ENCODE measurements around the gene A3GALT2.
"Not testable (repeated sequence)": the region's sequence is repeated elsewhere in the genome, so short reads cannot be mapped to it uniquely, and the experiment has no call there.

Gene A3GALT2

DNA sequence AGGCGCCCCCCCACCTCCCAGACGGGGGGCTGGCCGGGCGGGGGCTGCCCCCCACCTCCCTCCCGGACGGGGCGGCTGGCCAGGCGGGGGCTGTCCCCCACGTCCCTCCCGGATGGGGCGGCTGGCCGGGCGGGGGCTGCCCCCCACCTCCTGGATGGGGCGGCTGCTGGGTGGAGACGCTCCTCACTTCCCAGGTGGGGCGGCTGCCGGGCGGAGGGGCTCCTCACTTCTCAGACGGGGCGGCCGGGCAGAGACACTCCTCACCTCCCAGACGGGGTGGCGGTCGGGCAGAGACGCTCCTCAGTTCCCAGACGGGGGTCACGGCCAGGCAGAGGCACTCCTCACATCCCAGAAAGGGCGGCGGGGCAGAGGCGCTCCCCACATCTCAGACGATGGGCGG lies 11.5 kb downstream of the A3GALT2 start:
- FAIRE-seq, result not testable (repeated sequence)

DNA sequence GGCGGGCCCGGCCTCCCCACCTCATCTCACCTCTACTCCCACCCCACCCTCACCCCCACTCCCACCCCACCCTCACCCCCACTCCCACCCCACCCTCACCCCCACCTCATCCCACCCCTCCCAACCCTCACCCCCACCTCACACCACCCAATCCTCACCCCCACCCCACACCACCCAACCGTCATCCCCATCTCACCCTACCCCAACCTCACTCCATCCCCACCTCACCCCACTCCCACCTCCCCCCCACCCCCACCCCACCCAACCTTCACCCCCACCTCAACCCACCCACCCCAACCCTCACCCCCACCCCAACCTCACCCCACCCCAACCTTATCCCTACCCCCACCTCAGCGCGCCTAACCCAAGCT lies 13.4 kb downstream of the A3GALT2 start:
- no peak for FAIRE-seq

DNA sequence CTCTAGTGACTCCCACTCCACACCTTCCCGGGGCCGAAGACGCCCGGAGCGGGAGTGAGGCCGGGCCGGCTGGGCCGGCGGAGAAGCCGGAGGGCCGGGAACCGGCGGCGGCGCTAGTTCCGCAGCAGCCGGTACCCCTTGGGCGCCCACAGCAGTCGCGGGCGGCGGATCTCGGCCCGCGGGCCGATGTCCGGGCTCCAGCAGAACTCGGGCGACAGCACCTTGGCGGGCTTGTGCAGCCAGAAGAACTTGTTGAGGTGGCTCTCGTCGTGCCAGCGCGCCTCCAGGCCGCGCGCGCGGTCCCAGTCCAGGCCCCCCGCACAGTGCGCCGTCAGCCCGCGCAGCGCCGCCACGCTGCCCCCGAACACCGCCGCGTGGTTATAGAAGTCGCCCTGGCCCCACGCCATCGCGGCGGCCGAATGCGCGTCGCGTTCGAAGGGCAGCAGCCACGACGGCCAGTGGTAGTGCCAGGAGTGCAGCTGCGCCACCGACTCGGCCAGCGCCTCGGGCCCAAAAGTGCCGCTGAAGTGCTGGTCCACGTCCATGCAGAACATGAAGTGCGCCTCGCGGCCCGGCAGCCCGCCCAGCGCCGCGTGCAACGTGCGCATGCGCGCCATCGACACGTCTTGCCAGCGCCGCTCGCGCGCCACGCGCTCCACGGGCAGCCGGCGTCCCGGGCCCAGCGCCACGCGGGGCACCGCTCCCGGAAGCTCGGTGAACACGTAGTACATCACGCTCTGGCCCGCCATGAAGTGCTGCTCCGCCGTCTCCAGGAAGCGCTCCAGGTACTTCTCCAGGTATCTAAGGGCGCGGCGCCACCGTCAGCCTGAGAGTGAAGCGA lies 14.0 kb downstream of the A3GALT2 start:
- no peak for FAIRE-seq

DNA sequence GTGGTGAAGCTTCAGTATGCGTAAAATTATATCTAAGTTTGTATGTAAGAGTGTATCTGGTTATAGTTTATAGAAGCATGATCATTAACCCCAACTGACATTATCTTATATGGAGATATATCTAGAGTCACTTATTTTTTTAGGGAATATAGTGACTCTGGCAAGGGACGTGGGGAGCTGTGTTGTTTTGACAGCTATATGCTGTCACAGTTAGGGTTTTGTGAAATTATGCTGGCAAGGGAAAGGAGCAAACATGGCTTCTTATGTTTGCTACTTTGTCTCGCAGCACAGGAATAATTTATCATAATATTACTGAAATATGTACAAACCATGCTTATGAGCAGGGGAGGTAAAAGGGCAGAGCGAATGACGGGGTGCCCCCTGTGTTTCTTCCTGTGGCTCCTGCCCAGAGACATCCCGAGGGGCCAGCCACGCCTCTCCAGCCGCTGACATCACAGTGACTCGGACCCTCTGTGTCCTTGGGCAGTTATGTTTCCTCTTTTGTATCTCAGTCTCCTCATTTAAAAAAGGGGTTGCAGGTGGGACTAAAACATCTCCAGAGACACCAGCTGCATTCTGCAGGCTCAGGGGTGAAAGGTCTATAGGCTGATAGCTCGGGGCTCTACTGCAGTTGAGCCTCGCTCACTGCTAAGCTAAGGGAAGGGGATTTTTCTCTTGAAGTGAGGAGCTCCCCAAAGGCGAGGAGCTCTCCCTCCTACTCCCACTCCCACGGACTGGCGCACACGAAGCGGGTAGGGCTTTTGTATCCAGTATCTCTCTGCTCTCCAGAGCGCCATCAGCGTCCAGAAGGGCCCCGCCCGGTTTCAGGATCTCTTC lies 14.9 kb downstream of the A3GALT2 start:
- no peak for FAIRE-seq

DNA sequence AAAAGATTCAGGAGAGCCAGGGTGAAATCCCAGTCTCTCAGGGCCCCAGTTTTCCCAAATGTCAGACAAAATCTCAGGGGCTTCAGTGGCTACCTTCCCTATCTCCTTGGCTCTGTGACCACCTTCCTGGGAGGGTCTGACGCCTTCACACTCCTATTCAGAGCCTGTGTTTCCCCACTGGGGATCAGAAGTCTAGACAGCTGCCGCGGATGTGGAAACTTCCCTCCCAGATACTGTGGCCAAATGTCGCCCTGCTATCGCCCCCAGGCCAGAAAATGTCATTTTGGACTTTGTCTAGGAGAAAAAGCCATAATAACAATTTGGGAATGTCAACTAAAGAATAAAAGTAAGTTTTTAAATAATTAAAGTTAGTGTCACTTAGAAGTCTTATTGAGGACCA lies 15.9 kb downstream of the A3GALT2 start:
- no peak for FAIRE-seq

DNA sequence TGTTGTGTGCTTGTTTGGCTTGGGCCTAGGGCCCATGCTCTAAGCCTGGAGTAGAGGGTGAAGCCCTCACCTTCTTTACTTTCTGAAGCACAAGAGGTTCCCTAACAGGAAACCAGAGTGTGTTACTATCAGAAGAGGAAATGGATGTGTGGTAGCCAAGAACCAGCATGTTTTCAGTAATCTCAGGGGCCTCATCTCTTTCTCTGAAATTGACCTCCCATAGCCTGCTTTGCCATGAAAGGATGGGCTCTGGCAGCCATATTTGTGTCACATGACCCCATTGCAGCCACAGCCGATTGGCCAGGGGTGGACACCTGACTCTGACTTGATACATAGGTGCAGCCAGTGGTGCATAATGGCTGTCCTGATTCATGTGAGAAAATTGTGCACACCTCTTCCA lies 18.6 kb downstream of the A3GALT2 start:
- FAIRE-seq, result no peak

DNA sequence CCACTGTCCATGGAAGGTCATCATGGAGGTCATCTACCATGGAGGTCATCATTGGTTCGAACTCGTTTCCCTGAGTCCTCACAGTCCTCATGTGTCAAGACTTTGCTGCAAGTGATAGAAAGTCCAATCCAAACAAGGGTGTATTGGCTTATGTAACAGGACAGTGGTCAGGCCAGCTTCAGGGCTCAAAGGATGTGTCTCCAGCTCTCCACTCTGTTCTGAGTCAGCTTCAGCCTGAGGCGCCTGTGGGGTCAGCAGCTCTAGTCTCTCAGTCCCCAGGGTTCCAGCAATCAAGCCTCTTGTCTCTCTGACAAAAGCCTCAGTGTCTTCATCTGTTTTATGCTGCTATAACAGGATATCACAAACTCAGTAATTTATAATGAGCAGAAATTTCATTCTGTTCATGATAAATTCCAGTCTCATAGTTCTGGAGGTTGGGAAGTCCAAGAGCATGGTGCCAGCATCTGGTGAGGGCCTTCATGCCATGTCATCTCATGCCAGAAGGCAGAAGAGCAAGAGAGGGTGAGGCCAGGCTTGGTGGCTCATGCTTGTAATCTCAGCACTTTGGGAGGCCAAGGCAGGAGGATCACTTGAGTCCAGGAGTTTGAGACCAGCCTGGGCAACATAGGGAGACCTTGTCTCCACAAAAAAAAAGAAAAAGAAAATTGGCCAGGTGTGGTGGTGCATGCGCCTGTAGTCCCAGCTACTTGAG lies 19.5 kb downstream of the A3GALT2 start:
- no peak for FAIRE-seq

DNA sequence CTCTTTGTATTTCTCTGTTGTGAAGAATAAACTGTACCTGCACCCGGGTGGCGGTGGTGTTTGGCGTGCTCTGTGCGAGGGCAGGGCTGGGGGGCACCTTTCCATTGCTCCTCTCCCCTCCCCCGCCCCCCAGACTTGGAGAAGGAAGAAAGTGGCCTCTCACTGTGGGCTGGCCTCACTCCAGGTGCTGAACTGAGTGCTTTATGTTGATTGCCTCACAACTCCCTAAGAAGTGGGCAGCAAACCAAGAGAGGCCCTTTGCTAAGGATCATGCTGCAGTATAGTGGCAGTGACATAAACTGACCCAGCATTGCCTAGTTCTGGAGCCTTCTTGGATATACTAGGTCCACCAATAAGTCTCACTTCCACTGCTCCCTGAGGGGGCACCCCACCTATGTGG lies 20.2 kb downstream of the A3GALT2 start:
- no peak for FAIRE-seq

DNA sequence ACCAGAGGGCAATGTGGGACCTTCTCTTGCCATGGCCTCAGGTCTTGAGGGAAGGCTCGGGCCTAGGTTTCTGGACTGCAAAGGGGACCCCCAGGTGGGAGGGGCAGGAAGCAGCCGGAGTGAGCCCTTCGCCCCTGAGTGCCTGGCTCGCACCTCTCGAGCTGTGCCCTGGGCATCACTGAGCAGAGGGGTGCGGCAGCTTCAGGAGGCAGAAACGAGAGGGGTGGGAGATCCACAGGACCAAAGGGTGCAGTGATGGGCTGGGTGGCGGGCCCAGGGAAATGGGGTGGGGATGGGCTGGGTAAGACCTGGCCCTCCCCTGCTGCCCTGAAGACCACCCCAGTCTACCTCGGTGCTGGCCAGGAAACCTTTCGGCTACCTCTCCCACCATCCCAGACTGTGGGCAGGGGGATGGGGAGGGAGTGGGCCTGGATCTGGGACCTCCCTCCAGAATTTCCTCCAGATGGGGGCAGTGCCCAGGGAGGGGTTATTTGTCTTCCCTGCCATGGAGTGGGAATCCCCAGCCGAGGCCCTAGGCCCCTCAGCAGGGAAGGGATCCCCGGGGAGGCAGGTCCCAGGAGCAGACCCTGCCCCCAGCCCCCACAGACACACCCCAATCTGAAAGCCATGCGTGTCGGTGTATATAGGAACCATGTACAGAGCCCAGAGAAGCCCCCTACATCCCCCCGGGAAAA lies 21.3 kb downstream of the A3GALT2 start:
- no peak for FAIRE-seq

DNA sequence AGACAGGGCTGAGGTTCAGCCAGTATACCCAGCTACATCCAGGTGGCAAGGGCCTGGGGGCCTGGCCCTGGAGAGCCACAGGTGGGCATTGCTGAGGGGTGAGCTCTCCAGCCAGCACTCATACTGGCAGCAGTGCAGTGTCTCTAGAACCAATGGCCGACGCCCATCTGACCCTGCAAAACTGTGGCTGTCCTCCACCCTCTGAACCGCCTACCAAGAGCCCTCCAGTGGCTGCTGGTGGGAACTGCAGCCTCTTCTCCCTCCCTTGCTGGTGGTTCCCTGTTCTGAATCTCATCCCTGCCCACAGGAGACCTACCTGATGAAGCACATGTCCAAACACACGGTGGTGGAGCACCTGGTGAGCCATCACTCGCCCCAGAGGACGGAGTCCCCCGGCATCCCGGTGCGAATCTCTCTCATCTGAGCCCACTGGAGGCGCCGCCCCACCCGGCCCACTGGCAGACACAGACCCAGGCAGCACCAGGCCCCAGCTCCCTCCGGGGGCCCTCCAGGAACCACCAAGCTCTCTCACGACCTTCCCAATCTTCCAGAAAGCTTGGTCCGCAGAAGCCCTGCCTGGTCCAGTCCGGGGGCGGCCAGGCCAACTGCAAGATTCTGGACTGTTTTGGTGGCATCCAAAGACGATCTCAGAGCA lies 22.1 kb downstream of the A3GALT2 start:
- no peak for FAIRE-seq

DNA sequence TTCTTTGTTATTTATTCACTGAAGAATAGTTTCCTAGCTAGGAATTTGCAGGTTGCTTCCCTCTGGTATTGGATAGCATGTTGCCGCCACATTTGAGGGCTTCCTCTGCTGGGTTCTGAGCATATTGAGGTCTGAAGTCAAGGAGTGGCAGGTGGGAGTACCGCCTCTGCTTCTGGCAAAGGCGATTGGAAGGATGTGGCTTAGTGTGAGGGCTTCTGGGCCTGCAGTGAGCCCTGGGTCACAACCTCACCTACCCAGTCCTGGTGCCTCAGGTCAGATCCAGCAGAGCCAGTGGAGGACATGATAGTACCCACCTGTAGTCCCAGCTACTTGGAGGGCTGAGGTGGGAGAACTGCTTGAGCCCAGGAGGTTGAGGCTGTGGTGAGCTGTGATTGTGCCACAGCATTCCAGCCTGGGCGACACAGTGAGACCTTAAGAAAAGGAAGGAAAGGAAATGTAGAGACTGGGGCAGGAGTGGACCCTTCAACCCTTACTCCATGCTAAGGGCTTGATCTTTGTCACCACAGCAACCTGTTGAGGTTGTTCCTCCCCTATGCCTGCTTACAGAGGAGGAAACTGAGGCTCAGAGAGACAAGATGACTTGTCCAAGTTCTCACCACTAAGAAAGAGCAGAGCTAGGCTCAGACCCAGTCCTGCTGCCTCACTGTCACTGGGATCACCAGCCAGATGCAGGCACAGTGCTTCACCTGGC lies 22.8 kb downstream of the A3GALT2 start:
- no peak for FAIRE-seq

DNA sequence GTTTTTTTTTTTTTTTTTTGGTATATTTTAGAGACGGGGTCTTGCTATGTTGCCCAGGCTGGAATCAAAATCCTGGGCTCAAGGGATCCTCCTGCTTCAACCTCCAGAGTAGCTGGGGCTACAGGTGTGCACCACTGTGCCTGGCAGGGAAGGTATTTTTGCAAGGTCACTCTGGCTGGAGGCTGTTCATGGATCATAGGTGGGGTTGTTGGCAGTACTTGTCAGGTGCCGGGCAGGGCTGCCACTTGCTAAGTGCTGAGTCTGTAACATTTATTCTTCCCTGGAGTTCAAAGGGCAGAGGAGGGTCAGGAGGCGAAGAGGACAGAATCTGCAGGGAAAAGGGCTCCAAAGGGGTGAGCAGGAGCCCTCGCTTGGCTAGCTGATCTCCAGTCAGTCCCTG lies 24.1 kb downstream of the A3GALT2 start:
- FAIRE-seq, result no peak

DNA sequence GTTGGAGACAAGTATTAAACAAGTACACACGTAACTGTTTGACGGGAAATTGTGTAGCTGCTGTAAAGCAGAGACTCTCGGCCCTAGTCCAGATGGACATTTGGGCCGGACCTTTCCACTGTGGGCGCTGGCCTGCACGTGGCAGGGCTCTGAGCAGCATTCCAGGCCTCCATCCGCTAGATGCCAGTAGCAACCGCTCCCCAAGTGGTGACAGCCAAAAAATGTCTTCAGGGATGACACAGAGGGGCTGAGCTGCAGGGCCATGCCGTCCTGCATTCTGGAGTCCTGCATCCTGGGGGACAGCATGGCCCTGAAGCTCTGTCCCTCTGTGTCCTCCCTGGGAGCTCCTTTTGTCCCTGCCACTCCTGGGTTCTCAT lies 24.8 kb downstream of the A3GALT2 start:
- no peak for FAIRE-seq

DNA sequence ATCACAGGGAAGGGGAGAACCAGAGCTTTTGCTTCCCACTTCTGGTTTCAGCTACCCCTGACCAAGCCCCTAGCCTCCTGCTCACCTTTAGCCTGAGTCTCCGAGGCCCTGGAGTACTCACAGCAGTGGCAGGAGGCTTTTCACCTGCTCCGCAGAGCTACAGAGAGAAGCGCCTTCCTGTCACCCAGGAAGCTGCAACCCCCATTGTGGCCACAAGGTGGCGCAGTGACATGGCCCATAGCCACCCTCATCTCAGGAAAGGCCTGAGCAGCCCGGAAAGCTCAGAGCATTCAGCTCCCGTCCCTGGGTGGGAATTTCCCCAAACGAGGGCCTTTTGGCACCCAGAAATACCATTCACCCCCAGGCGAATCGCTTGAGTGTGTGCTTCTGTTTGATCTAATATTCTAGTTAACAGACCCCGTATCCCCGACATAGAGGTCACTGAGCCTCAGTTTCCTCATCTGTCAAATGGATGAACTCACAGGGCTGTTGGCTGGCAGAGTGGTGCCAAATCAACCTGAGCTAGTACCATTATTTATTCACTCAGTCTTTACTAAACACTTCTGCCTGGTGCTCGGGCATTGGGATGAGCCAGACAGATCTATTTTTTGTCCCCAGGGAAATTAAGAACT lies 25.3 kb downstream of the A3GALT2 start:
- FAIRE-seq, result peak; percentile 46

DNA sequence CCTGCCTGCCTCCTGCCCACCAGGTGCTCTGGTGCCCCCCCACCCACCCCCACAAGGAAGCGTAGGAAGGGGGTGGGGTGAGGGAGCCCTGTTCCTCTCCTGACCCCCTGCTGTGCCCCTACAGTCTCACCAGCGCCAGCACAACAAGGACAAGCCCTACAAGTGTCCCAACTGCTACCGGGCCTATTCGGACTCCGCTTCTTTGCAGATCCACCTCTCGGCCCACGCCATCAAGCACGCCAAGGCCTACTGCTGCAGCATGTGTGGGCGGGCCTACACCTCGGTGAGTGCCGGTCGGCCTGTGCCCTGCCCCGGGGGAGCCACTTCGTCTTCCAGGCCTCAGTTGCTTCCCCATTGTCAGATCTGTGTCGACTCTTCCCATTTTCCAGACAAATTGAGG lies 25.9 kb downstream of the A3GALT2 start:
- no peak for FAIRE-seq

DNA sequence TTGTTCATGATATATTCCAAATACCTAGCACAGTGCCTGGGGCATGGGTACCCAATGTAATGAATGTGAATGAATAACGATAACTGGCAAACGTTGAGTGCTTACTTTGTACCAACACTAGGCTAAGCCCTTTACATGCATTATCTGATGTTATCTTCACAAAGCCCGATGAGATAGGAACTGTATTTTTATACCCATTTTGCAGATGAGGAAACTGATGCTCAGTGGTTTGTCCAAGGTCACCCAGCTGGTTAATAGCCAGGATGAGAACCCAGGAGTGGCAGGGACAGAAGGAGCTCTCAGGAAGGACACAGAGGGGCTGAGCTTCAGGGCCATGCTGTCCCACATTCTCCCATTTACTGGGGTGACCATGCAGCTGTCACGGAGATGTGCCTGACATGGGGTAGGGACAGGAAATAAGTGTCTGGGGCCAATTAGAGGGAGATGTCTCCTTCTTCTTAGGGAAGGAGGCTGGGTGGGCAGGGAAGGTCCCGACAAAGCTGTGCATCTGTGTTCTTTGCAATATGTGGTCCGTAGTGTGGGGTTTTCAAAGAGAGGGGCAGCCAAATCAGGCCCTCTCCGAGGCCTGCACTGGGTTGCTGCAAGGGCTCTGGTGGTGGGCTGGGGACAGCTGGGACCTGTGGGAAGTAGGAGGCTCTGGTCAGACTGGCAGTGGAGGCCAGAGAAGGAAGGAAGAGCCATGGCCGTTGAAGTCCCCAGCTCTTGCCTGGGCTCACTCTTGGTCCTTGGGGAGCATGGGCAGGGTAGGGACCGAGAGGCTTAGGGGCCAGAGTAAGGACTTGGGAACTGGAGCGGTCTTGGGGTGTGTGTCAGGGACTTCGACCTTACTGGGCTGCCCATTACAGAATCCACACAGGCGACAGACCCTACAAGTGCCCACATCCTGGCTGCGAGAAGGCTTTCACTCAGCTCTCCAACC lies 26.6 kb downstream of the A3GALT2 start:
- FAIRE-seq, result no peak

DNA sequence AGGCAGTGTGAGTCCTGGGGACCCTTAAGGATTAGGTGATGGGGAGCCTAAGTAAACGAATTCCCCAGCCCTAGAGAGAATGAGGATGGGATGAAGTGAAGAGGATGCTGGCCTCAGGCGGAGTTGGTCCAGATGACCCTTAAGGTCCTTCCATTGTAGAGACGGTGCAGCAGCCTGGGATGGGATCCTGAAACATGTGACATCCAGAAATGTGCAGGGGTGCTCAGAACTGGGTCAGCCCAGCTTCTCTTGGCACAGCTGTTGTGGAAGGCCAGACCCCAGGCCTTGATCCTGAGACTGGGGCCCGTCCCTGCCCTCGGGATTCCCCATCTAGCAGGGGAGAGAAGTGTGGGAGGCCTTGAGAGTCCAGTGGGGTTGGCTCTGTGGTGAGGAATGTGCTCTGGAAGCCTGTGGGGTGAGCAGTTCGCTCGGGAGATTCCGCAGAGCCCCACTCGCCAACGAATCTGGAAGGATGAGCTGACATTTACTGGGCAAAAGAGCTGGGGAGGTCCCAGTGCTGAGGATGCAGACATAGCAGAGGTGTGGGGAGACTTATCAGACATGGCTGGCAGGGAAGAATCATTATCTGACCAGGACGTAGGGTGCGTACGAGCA lies 28.1 kb downstream of the A3GALT2 start:
- FAIRE-seq, result no peak

DNA sequence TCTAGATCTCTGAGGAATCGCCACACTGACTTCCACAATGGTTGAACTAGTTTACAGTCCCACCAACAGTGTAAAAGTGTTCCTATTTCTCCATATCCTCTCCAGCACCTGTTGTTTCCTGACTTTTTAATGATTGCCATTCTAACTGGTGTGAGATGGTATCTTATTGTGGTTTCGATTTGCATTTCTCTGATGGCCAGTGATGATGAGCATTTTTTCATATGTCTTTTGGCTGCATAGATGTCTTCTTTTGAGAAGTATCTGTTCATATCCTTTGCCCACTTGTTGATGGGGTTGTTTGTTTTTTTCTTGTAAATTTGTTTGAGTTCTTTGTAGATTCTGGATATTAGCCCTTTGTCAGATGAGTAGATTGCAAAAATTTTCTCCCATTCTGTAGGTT lies 30.3 kb downstream of the A3GALT2 start:
- not testable (repeated sequence) for FAIRE-seq

DNA sequence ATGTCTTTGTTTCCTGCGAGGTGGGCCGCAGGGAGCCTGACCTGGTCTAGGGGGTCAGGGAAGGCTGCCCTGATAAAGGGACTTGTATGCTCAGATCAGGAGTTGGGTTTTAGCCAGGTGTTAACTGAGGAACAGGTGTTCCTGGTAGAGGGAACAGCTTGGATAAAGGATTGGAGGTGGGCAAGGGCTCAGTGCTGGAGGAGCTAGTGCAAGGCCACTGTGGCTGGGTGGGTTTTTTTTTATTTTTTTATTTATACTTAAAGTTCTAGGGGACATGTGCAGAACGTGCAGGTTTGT lies 31.1 kb downstream of the A3GALT2 start:
- no peak for FAIRE-seq

Measured in A204.1 (cell line).